ENCODE measurements around the gene MGP. TPM values are rescaled to one million over a fixed set of nuclear protein-coding genes. Genes with fewer than 3 reads are reported as not detected.

Gene MGP
- total RNA-seq, 1 experiment from 2014 or later, result 0.96 TPM

GRCh38 chr12:14921218-14921617 is 35.6 kb upstream of the MGP start:
- POLR2A ChIA-PET, result no interaction called here

More at GRCh38 chr12:14921218-14921617, 35.6 kb upstream of the MGP start:
- Mint-ChIP-seq H3K9me3 (peaks cover 4% of the 10 kb centered on the region; the same call in 1 of the 2 replicates), H3K4me1 (no peaks in the 10 kb centered on the region), H3K36me3 (no peaks in the 10 kb centered on the region), H3K27ac (no peak overlapping the region), H3K27me3 (ENCODE audit: low read depth) (no peaks in the 10 kb centered on the region), H3K4me3 (no peak overlapping the region)
- TF ChIP-seq ATF1 (CRISPR knock-in tag; IDR thresholded peaks at IDR 0.05) (no peak), E2F1 (CRISPR knock-in tag; IDR thresholded peaks at IDR 0.05) (no peak), CREM (CRISPR knock-in tag; IDR thresholded peaks at IDR 0.05) (no peak), ZNF532 (CRISPR knock-in tag; IDR thresholded peaks at IDR 0.05; ENCODE audit: borderline replicate concordance) (no peak), AFF4 (CRISPR knock-in tag; IDR thresholded peaks at IDR 0.05; ENCODE audit: borderline replicate concordance) (no peak), NFE2L1 (CRISPR knock-in tag; IDR thresholded peaks at IDR 0.05) (no peak), ZNF232 (CRISPR knock-in tag; IDR thresholded peaks at IDR 0.05) (no peak)
- TF ChIP-seq, protein P1, sequence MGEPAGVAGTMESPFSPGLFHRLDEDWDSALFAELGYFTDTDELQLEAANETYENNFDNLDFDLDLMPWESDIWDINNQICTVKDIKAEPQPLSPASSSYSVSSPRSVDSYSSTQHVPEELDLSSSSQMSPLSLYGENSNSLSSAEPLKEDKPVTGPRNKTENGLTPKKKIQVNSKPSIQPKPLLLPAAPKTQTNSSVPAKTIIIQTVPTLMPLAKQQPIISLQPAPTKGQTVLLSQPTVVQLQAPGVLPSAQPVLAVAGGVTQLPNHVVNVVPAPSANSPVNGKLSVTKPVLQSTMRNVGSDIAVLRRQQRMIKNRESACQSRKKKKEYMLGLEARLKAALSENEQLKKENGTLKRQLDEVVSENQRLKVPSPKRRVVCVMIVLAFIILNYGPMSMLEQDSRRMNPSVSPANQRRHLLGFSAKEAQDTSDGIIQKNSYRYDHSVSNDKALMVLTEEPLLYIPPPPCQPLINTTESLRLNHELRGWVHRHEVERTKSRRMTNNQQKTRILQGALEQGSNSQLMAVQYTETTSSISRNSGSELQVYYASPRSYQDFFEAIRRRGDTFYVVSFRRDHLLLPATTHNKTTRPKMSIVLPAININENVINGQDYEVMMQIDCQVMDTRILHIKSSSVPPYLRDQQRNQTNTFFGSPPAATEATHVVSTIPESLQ (CRISPR knock-in tag; IDR thresholded peaks at IDR 0.05), result no peak
- TF ChIP-seq, protein P2, sequence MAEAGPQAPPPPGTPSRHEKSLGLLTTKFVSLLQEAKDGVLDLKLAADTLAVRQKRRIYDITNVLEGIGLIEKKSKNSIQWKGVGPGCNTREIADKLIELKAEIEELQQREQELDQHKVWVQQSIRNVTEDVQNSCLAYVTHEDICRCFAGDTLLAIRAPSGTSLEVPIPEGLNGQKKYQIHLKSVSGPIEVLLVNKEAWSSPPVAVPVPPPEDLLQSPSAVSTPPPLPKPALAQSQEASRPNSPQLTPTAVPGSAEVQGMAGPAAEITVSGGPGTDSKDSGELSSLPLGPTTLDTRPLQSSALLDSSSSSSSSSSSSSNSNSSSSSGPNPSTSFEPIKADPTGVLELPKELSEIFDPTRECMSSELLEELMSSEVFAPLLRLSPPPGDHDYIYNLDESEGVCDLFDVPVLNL (CRISPR knock-in tag; IDR thresholded peaks at IDR 0.05; ENCODE audit: borderline replicate concordance, low read depth), result no peak
- DNase-seq (ENCODE audit: low spot score), result no peak
- CTCF ChIA-PET, result no interaction called here
- no peak for ATAC-seq

Data from WTC11 (cell line).